SK-N-SH (cell line): ENCODE results near the gene KCNG3. TPM values are rescaled to one million over a fixed set of nuclear protein-coding genes. Genes with fewer than 3 reads are reported as not detected.
"Not testable (repeated sequence)": the region's sequence is repeated elsewhere in the genome, so short reads cannot be mapped to it uniquely, and the experiment has no call there.

Source experiments
- CTCF ChIA-PET: fragments of 300-600, 350-600 bp; formaldehyde crosslinking; extraction: SDS; loops from one replicate; lab custom pipeline; 2021; lab: Yijun Ruan, JAX
- POLR2A ChIA-PET: fragments of 350-600 bp; sonication (Branson Sonifier 250); formaldehyde crosslinking; extraction: SDS; loops from one replicate; lab custom pipeline; 2020; ENCODE audit warnings: antibody characterized with exemption, inconsistent platforms; lab: Yijun Ruan, JAX
- DNase-seq: peaks from one replicate; pipeline ENCODE4 v3.0.0; 2012
- H2AFZ ChIP-seq: fragments of 200-600 bp; sonication (generic); 2 replicates; pipeline ENCODE4 v1.8.1; 2016; ENCODE audit warnings: antibody characterized with exemption, mild to moderate bottlenecking, low read depth
- H3F3A ChIP-seq: fragments of 200-600 bp; sonication (generic); replicated peaks from 2 replicates; pipeline ENCODE3; 2016; ENCODE audit warnings: antibody characterized with exemption, mild to moderate bottlenecking; ENCODE audit not compliant: insufficient read depth
- H3K27ac ChIP-seq, 2 experiments: fragments of 200-500 bp in 1 of 2; fragments of 200-600 bp in 1 of 2; sonication (Bioruptor generic) in 1 of 2; sonication (generic), shearing (Covaris generic) in 1 of 2; 2 replicates each; pipeline versions ENCODE4 v1.5.1 to v1.6.1; 2014 to 2016; ENCODE audit warnings: low read depth in 2 of 2, inconsistent platforms in 1 of 2, low read length in 1 of 2, mild to moderate bottlenecking in 1 of 2, mixed read lengths in 1 of 2
- H3K27me3 ChIP-seq: fragments of 200-600 bp; sonication (generic), shearing (Covaris generic); 2 replicates; pipeline ENCODE4 v1.6.1; 2016; ENCODE audit warnings: mixed run types; ENCODE audit not compliant: insufficient read depth
- H3K36me3 ChIP-seq, 2 experiments: fragments of 200-500 bp in 1 of 2; fragments of 200-600 bp in 1 of 2; sonication (Bioruptor generic) in 1 of 2; sonication (generic) in 1 of 2; replicated peaks in 1 of 2; 2 replicates each; pipeline versions ENCODE3 to v1.5.1; 2014 to 2016; ENCODE audit warnings: low read length in 1 of 2, mild to moderate bottlenecking in 1 of 2; ENCODE audit not compliant: insufficient read depth in 2 of 2, control insufficient read depth in 1 of 2
- H3K4me1 ChIP-seq, 2 experiments: fragments of 200-500 bp in 1 of 2; fragments of 200-600 bp in 1 of 2; sonication (Bioruptor generic) in 1 of 2; sonication (generic), shearing (Covaris generic) in 1 of 2; 2 replicates each; pipeline versions ENCODE4 v1.5.1 to v1.6.1; 2014 to 2016; ENCODE audit warnings: low read depth in 1 of 2, low read length in 1 of 2, mixed run types in 1 of 2; ENCODE audit not compliant: insufficient read depth in 2 of 2, control insufficient read depth in 1 of 2
- H3K4me2 ChIP-seq: fragments of 200-600 bp; sonication (generic), shearing (Covaris generic); 2 replicates; pipeline ENCODE4 v1.6.1; 2017; ENCODE audit warnings: mixed run types
- H3K4me3 ChIP-seq, 2 experiments: fragments of 200-500 bp in 1 of 2; fragments of 200-600 bp in 1 of 2; sonication (Bioruptor generic) in 1 of 2; sonication (generic), shearing (Covaris generic) in 1 of 2; 2 replicates each; pipeline versions ENCODE4 v1.5.1 to v1.8.1; 2014 to 2016; ENCODE audit warnings: low read depth in 2 of 2, inconsistent platforms in 1 of 2, low read length in 1 of 2, mild to moderate bottlenecking in 1 of 2, mixed read lengths in 1 of 2, moderate library complexity in 1 of 2
- H3K79me2 ChIP-seq: fragments of 200-600 bp; sonication (generic); 2 replicates; pipeline ENCODE4 v1.8.1; 2017; ENCODE audit warnings: mild to moderate bottlenecking; ENCODE audit not compliant: insufficient read depth
- H3K9ac ChIP-seq: fragments of 200-600 bp; sonication (generic); 2 replicates; pipeline ENCODE4 v1.6.1; 2017; ENCODE audit warnings: mixed run types
- H3K9me2 ChIP-seq: fragments of 200-600 bp; sonication (generic); 2 replicates; pipeline ENCODE4 v1.6.1; 2017; ENCODE audit warnings: mixed run types
- H3K9me3 ChIP-seq: fragments of 200-600 bp; sonication (generic); 2 replicates; pipeline ENCODE4 v1.6.1; 2017; ENCODE audit warnings: mixed run types, mild to moderate bottlenecking, moderate library complexity
- H4K20me1 ChIP-seq: fragments of 200-600 bp; sonication (generic); 2 replicates; pipeline ENCODE4 v1.6.1; 2017; ENCODE audit warnings: mild to moderate bottlenecking, mixed run types; ENCODE audit not compliant: insufficient read depth
- ELF1 ChIP-seq: IDR thresholded peaks from 2 replicates; pipeline ENCODE4 v1.4.0; 2012
- MXI1 ChIP-seq: IDR thresholded peaks from 2 replicates; pipeline ENCODE4 v1.6.1; 2012; ENCODE audit warnings: mild to moderate bottlenecking, low read depth, low read length, improper control_type of control experiment
- NRF1 ChIP-seq: IDR thresholded peaks from 2 replicates; pipeline ENCODE4 v1.6.1; 2012; ENCODE audit warnings: low read depth, mild to moderate bottlenecking, low read length
- RAD21 ChIP-seq: IDR thresholded peaks from 2 replicates; pipeline ENCODE4 v1.6.1; 2012; ENCODE audit warnings: mild to moderate bottlenecking, low read length
- RCOR1 ChIP-seq: fragments of 150-350 bp; IDR thresholded peaks from 2 replicates; pipeline ENCODE4 v1.6.1; 2017; ENCODE audit warnings: antibody characterized with exemption, low read length
- SIN3A ChIP-seq: IDR thresholded peaks from 2 replicates; pipeline ENCODE4 v1.6.1; 2012; ENCODE audit warnings: low read depth, mild to moderate bottlenecking, low read length, moderate library complexity, borderline replicate concordance
- USF1 ChIP-seq: IDR thresholded peaks from 2 replicates; pipeline ENCODE4 v1.4.0; 2012; ENCODE audit warnings: low read depth, borderline replicate concordance
- ZBTB33 ChIP-seq: IDR thresholded peaks from 2 replicates; pipeline ENCODE4 v1.4.0; 2012; ENCODE audit warnings: low read depth, borderline replicate concordance
- WGBS: methylation state at CpG from one replicate; pipeline ENCODE4 v1.1.6; 2017; ENCODE audit warnings: low lambda C conversion rate; 5-methylcytosine and 5-hydroxymethylcytosine counted together
- polyA plus RNA-seq, 3 experiments: library from polyadenylated mRNA; depleted of rRNA; stranded (reverse); fragments of >200 nt; gene quantifications; 2 replicates each; pipeline ENCODE4 v1.2.3, GENCODE V29; 2012
- TF ChIP-seq, protein P1 (sequence below): fragments of 150-350 bp; IDR thresholded peaks from 2 replicates; pipeline ENCODE4 v1.6.1; 2017; ENCODE audit warnings: antibody characterized with exemption, low read length, low read depth, borderline replicate concordance

KCNG3 gene
- polyA plus RNA-seq, 1 of the 3 experiments (the other 2 are of a cell fraction) = 0.03 TPM

DNA sequence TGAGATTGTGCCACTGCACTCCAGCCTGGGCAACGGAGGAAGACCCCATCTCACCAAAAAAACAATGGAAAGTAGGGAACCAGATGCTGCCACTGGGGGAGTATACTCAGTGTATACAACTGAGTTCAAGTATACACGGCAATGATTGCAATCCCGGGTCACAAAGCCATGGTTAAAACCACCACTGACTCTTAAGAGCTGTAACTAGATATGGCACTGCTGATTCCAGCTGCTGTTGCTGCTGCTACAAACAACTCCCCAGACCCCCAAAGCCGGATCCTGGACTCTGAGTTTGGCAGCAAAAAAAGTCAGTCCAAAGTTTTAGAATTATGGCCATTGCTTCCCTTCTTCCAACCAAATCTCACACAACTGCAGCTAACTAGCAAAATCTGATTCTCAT is 89.1 kb downstream of the KCNG3 start (continued):
- TF ChIP-seq, protein P1, sequence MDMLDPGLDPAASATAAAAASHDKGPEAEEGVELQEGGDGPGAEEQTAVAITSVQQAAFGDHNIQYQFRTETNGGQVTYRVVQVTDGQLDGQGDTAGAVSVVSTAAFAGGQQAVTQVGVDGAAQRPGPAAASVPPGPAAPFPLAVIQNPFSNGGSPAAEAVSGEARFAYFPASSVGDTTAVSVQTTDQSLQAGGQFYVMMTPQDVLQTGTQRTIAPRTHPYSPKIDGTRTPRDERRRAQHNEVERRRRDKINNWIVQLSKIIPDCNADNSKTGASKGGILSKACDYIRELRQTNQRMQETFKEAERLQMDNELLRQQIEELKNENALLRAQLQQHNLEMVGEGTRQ = no peak
- TF ChIP-seq RCOR1 (no peak), NRF1 (no peak), RAD21 (no peak), MXI1 (no peak), SIN3A (no peak), ELF1 (no peak), USF1 (no peak)

GRCh38 chr2:42401773-42402172 is 92.0 kb downstream of the KCNG3 start:
- TF ChIP-seq ZBTB33 = no peak
- H3K4me2 ChIP-seq = no peak overlapping the region
- H3K9me3 ChIP-seq = no peaks in the 10 kb centered on the region
- no peaks in the 10 kb centered on the region for H3K4me1 ChIP-seq
- H3K9ac ChIP-seq = no peak overlapping the region
- DNase-seq = no peak
- WGBS = 74% methylated on average over 6 of the region's 6 CpGs
- no peaks in the 10 kb centered on the region for H4K20me1 ChIP-seq
- no peaks in the 10 kb centered on the region for H3K9me2 ChIP-seq
- H3F3A ChIP-seq = no peaks in the 10 kb centered on the region
- no peak overlapping the region for H2AFZ ChIP-seq
- no peak overlapping the region for H3K4me3 ChIP-seq
- POLR2A ChIA-PET = no interaction called here
- no peaks in the 10 kb centered on the region for H3K36me3 ChIP-seq
- no peak overlapping the region for H3K27ac ChIP-seq
- CTCF ChIA-PET = interaction anchor here (0.6 to 1.5 kb wide), 3 partner anchors 16 to 377 kb away, joined by 3 to 5 read pairs (median 5); no protein-coding TSS in a partner anchor
- peaks cover 6% of the 10 kb centered on the region; the same call in 1 of the 2 replicates for H3K27me3 ChIP-seq
- no peaks in the 10 kb centered on the region for H3K79me2 ChIP-seq

DNA sequence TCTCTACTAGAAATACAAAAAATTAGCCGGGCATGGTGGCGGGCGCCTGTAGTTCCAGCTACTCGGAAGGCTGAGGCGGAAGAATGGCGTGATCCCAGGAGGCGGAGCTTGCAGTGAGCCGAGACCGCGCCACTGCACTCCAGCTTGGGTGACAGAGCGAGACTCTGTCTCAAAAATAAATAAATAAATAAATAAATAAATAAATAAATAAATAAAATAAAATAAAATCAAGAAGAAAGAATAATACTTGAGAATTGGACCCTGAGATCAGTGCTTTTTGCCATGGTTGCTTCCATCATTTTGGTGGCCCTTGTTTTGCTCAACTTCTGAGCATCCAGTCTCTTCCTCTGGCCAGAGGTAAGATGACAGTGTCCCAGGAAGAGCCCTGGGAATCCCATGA is 95.7 kb downstream of the KCNG3 start:
- CTCF ChIA-PET = interaction anchor here (3.7 kb wide), 1 partner anchor 11 kb away, joined by 20 read pairs; no protein-coding TSS in a partner anchor
- not testable (repeated sequence) for H3K79me2 ChIP-seq, H3K4me2 ChIP-seq, H3F3A ChIP-seq, H3K27ac ChIP-seq, H3K27me3 ChIP-seq, H3K9me3 ChIP-seq, H4K20me1 ChIP-seq, H3K36me3 ChIP-seq, H3K4me3 ChIP-seq, H3K9me2 ChIP-seq, H3K9ac ChIP-seq, H2AFZ ChIP-seq, DNase-seq, H3K4me1 ChIP-seq
- POLR2A ChIA-PET = interaction anchor here (1.3 kb wide), 1 partner anchor 7 kb away, joined by 3 read pairs; no protein-coding TSS in a partner anchor
- 92% methylated on average over 11 of the region's 11 CpGs for WGBS

GRCh38 chr2:42393320-42393719 is 100.5 kb downstream of the KCNG3 start:
- H3K4me2 ChIP-seq, H3K27ac ChIP-seq, POLR2A ChIA-PET, H2AFZ ChIP-seq, H4K20me1 ChIP-seq, H3K36me3 ChIP-seq, H3K4me3 ChIP-seq, DNase-seq, H3F3A ChIP-seq, H3K27me3 ChIP-seq, H3K79me2 ChIP-seq, H3K9ac ChIP-seq, H3K9me3 ChIP-seq, H3K4me1 ChIP-seq, H3K9me2 ChIP-seq: not testable (repeated sequence)
- WGBS = 93% methylated on average over 3 of the region's 3 CpGs
- CTCF ChIA-PET = interaction anchor here (1.2 to 3.2 kb wide), 5 partner anchors 9 to 22 kb away, joined by 3 to 20 read pairs (median 6); no protein-coding TSS in a partner anchor
